ENCODE data around the gene TNFAIP3. TPM values are rescaled to one million over a fixed set of nuclear protein-coding genes. Genes with fewer than 3 reads are reported as not detected.

The TNFAIP3 gene
- total and polyA plus RNA-seq, 2 of the 4 experiments (the other 2 are of a cell fraction): 5.0 to 14.2 TPM

GRCh38 chr6:137879885-137880745 lies 13.1 kb downstream of the TNFAIP3 start:
- no peak overlapping the region for H3K14ac ChIP-seq (replicated peaks; ENCODE audit: low read depth, low read length)
- in situ Hi-C loops (cut with MboI; ENCODE audit: low sequenced_read_pairs) (loop anchor here (5.0 kb wide), 1 partner anchor 62 kb away; no protein-coding TSS in a partner anchor), intact Hi-C loops (cut with micrococcal nuclease) (no loop called here), dilution Hi-C loops (cut with HindIII; ENCODE audit: low sequenced_read_pairs, unreplicated experiment) (no loop called here)
- no peak overlapping the region for H2AK5ac ChIP-seq (ENCODE audit: low read depth, low read length)
- H4K91ac ChIP-seq (ENCODE audit: insufficient read depth, low read depth, low read length): no peak overlapping the region
- no peak overlapping the region for H4K8ac ChIP-seq (ENCODE audit: low read depth in 2 of 2, low read length in 2 of 2)
- H2BK20ac ChIP-seq (ENCODE audit: low read depth, low read length): no peak overlapping the region
- POLR2A ChIA-PET (ENCODE audit: unreplicated experiment): no interaction called here
- no peak overlapping the region for H3K18ac ChIP-seq (ENCODE audit: low read depth, low read length)
- BruUV-seq (replicated peaks): no TSS peak
- no peak overlapping the region for H2BK15ac ChIP-seq (ENCODE audit: low read depth, low read length)
- H2BK5ac ChIP-seq (ENCODE audit: low read depth, low read length, poor library complexity, severe bottlenecking): no peak overlapping the region
- no peak for DNase-seq
- H3K27me3 ChIP-seq (ENCODE audit: control insufficient read depth, insufficient read depth, low read length): no peaks in the 10 kb centered on the region
- H2AK9ac ChIP-seq (replicated peaks; ENCODE audit: low read depth, low read length, poor library complexity): no peak overlapping the region
- 91% methylated on average over 7 of the region's 13 CpGs; no CpG with 5 or more reads in 1 of the 2 experiments for WGBS, 2 experiments (ENCODE audit: extremely low coverage in 2 of 2, insufficient read length in 1 of 2)
- H3K36me3 ChIP-seq (ENCODE audit: control insufficient read depth, insufficient read depth, low read length): peaks cover 53% of the 10 kb centered on the region
- no peak overlapping the region for H2AFZ ChIP-seq (replicated peaks; ENCODE audit: low read length, poor library complexity)
- no peak overlapping the region for H4K5ac ChIP-seq (ENCODE audit: low read depth, low read length)
- no peak overlapping the region for H3K23ac ChIP-seq (ENCODE audit: low read depth, low read length)
- H3K27ac ChIP-seq (ENCODE audit: insufficient read depth, low read length): no peak overlapping the region
- H3K4ac ChIP-seq (ENCODE audit: low read depth, low read length): no peak overlapping the region
- peaks cover 2% of the 10 kb centered on the region for H3K4me1 ChIP-seq (ENCODE audit: control insufficient read depth, insufficient read depth, low read length)
- no peak overlapping the region for H3K9ac ChIP-seq (ENCODE audit: low read depth, low read length)
- H3K56ac ChIP-seq (ENCODE audit: extremely low read depth, insufficient read depth, low read length): no peak overlapping the region
- H3K4me3 ChIP-seq (ENCODE audit: insufficient read depth, low read depth, low read length): no peak overlapping the region
- 0 out of 4 replicates have a peak, but pooled peaks cover under 1 to 1% of the 10 kb centered on the region in 2 experiments for H3K79me1 ChIP-seq (ENCODE audit: low read depth in 1 of 2, low read length in 2 of 2)
- no peaks in the 10 kb centered on the region for H3K9me3 ChIP-seq (ENCODE audit: control insufficient read depth, insufficient read depth, low read length)
- CTCF ChIA-PET: no interaction called here
- peaks cover 3% of the 10 kb centered on the region; the same call in 1 of the 2 replicates for H3K9me1 ChIP-seq (ENCODE audit: insufficient read depth, low read length)
- H2BK120ac ChIP-seq (ENCODE audit: low read depth, low read length): no peak overlapping the region
- H4K20me1 ChIP-seq (ENCODE audit: insufficient read depth, low read length): no peaks in the 10 kb centered on the region
- no peak overlapping the region for H3K4me2 ChIP-seq (ENCODE audit: low read depth, low read length)
- no peak for ATAC-seq (ENCODE audit: low read depth)
- TF ChIP-seq USF2 (IDR thresholded peaks at IDR 0.05; ENCODE audit: low read depth, low read length) (no peak), MAFK (IDR thresholded peaks at IDR 0.05; ENCODE audit: low read depth, low read length) (no peak), CTCF (conservative IDR thresholded peaks at IDR 0.05; ENCODE audit: low read depth, low read length) (no peak), MXI1 (IDR thresholded peaks at IDR 0.05; ENCODE audit: borderline replicate concordance, low read depth, low read length) (no peak), FOS (IDR thresholded peaks at IDR 0.05; ENCODE audit: low read depth, low read length) (no peak), RCOR1 (IDR thresholded peaks at IDR 0.05; ENCODE audit: insufficient replicate concordance, low read length) (no peak), RAD21 (IDR thresholded peaks at IDR 0.05; ENCODE audit: low read length) (no peak), NFE2L2 (IDR thresholded peaks at IDR 0.05; ENCODE audit: low read depth, low read length) (no peak), BHLHE40 (IDR thresholded peaks at IDR 0.05; ENCODE audit: low read depth, low read length) (no peak), CHD1 (IDR thresholded peaks at IDR 0.05; ENCODE audit: low read depth, low read length) (no peak), CEBPB (IDR thresholded peaks at IDR 0.05; ENCODE audit: low read depth, low read length) (no peak), POLR2A (IDR thresholded peaks at IDR 0.05; ENCODE audit: low read depth, low read length) (no peak), RFX5 (IDR thresholded peaks at IDR 0.05; ENCODE audit: low read depth, low read length) (no peak), MAZ (IDR thresholded peaks at IDR 0.05; ENCODE audit: borderline replicate concordance, low read depth, low read length) (no peak), SMC3 (IDR thresholded peaks at IDR 0.05; ENCODE audit: low read depth, low read length) (no peak)
